GM18868 (cell line): ENCODE data around the gene HRAS.

Source experiments
- ATAC-seq: cut with Tn5 transposase; IDR thresholded peaks from one replicate; pipeline ENCODE4 v1.9.1; 2021; ENCODE audit warnings: mild to moderate bottlenecking, moderate library complexity; ENCODE audit not compliant: unreplicated experiment

Gene HRAS

DNA sequence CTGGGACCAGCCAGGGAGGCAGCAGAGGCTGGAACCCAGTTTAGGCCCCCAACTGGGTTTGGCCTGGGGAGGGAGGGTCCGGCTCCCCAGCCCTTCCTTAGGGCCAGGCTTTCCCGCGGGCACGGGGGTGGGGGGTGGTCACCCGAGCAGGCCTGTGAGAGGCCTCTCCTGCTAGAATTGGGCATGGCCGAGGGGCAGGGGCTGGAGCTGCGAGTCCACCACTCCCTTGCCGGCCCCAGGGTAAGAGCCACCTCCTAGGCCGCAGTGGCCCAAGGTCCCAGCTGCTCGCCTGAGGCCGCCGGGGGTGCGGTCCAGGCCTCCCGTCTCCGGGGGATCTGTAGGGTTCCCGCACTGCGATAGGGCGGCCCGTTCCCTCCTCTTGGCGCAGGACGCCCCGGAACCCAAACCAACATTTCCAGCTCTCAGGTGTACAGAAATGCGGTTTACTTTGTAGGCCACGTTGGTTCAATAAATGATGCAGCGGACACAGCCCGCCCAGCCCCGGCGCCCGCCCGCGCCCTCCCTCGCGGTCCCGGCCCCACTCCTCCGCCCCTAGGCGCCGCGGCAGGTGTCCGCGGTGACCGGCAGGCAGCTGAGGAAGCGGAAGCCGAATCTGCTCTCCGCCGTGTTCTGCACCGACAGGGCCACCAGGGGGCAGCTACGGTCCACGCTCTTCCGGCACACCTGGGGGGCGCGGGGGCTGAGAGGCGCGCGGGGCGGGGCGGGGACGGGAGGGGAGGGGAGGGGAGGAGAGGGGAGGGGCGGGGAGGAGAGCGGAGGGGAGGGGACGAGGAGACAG is 19.3 kb upstream of the HRAS start:
- peak; percentile 61 for ATAC-seq

DNA sequence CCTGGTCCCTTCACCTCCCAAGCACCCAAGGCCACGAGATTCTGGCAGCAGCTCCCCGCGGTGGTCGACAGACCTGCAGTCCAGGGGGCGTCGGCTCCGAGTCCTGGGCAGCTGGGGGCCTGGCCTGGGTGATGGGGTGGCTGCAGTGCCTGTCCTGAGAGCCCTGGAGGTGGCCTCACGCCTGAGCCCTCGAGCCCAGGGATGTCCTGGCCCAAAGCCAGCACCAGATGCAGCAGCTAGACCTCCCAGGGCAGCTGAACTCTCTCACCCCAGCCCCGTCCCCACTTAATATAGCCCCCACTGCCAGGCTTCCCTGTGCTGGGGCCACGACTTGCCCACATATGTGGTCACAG is 18.6 kb upstream of the HRAS start:
- no peak for ATAC-seq

DNA sequence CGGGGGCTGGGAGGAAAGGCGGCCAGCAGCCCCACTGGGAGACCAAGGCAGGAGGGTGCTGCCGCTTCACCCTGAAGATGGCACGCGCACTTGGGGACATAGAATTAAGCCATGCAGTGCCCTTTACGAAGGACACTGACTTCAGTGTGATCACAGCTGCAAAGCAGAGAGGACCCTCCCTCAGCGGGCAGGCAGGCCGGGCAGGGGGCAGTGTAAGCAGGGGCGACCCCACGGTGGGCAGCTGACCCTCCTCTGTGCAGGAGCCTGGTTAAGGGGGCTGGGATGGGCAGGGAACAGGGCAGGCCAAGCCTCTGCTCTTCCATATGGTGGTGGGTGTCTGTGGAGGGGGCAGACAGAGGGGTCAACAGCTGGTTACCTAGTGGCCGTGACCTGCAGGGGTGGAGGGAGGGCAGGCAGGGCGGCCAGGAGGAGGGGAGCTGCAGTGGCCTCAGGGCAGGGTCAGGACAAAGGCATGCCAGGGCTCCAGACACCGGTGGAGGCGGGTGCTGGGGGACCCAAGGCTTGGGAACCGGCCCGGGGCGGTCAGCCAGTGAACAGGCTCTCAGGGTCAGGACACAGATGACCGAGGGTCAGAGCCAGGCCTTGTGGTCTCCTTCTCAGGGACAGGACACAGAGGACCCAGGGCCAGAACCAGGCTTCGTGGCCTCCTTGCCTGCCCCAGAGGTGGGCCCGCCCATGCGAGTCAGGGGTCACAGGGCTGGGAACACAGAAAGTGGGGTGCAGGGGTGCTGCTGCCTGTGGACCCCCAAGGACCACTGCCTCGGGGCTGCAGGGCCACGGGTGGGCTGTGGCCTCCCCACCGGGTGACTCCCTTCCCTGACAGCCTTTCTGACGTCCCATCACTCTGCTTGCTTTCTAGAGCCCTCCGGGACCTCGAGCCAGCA is 18.0 kb upstream of the HRAS start:
- ATAC-seq, result no peak

DNA sequence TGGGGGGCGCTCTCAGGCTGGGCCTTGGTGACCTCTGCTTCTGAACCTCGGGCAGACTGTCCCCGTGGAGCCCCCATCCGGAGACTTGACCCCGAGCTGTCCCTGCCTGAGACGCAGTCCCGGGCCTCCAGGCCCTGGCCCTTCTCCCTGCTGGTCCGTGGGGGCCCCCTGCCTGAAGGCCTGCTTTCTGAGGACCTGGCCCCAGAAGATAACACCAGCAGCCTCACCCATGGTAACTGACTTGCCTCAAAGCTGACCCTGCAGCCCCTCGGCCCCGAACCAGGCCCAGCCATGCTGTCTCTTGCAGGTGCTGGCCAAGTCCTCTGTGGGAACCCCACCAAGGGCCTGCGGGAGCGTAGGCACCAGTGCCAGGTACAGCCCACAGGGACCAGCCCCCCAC is 16.2 kb upstream of the HRAS start:
- no peak for ATAC-seq

DNA sequence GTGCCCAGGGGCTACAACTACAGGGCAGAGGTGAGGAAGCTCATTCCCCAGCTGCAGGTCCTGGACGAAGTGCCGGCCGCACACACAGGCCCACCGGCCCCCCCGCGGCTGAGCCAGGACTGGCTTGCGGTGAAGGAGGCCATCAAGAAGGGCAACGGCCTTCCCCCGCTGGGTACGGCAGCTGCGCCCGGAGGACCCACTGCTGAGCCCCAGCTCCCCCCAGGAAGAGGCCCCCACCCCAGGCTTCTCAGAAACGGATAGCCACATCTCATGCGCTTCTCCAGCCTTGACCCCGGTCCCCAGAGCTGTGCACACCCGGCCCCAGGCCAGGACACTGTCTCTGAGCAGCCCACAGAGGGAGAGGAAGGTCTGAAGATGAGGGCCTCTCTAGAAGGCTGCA is 15.8 kb upstream of the HRAS start:
- ATAC-seq, result no peak

DNA sequence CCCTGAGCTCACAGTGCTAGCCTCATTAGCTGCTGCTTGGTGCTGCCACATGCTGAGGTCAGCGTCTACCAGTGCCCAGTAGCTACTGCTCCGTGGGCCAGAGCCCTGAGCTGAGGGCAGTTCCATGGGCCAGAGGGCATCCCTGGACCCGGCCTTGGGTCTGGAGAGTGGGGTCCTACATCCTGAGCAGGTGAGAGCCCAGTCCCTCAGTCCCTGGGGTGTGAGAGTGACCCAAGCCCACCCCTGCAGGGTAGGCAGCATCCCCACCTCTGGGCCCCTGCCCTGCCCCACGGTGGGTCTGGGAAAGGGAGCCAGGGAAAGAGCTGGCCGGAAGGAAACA is 15.3 kb upstream of the HRAS start:
- no peak for ATAC-seq

DNA sequence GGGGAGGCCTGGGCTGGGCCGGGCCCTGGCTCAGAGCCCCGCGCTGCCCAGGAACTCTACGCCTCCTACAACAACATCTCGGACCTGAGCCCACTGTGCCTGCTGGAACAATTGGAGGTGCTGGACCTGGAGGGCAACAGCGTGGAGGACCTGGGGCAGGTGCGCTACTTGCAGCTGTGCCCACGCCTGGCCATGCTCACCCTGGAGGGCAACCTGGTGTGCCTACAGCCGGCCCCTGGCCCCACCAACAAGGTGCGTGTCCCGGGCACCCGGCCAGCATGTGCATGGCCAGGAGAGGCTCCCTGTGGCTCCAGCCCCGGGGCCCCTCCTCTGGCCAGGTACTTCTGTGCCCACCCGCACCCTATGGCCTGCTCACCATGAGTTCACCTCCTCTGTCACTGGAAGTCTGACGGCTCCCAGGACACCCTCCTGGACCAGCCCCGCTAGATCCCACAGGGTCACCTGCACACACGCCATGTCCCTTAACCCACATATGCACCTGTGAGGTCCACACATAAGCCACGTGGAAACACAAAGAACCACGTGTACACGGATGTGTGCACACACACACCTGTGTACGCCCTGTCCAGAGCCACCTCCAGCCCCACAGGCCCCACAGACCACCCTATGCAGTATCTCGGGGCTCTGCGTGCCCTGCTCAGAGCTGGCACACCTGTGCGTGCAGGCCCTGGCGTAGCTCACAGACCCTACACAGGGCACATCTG is 14.8 kb upstream of the HRAS start:
- no peak for ATAC-seq

DNA sequence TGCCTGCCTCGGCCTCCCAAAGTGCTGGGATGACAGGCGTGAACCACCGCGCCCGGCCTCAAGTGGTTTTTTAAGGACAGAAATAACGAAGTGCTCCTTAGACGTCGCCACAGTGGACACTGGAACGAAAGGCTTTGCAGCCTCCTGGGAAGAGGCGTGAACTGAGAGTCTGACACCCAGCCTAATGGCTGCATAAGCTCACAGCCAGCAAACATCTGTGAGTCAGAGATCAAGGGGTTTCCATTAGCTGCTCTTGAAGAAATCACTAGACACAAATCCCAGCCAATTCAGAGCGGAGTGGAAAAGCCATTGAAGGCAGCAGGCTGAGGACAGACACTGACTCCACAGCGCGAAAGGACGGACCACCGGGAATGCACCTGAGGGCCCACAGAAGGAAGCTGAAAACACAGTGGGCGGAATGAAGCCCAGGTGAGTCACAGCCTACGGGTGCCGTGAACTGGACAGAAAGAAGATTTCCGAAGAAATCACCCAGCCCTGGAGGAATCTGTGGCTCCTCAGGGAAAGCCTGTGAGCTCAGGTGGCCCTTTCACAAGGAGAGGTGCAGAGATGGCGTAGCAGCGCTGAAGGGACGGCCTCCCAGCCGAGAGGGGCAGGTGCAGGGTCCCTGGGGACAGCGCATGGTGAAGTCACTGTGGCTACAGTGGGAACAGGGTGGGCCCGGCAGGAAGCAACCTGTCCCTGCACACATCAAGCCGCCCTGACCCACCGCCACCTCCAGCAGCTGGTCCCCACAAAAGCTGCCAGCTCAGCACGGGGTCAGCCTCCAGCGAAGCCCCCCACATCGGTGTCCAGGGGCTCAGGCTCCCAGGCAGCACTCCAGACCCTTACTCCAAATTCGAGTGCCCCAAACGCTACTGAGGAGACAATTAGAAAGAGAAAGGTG is 13.6 kb upstream of the HRAS start:
- no peak for ATAC-seq

DNA sequence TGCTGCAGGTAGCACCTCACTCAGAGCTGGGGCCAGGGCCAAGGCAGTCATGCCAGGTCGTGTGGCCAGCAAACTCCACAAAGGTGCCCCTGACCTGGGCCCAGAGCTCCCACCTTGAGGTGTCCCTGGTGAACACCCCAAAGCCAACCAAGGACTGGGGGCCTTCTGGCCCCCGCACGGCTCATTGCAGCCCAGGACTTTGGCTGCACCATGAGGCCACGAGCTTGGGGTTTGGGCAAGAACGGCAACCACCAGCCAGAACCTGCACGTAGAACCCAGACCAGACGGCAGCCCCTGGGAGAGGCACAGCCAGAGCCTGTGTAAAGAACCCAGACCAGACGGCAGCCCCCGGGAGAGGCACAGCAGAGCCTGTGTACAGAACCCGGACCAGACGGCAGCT is 9.8 kb upstream of the HRAS start:
- ATAC-seq, result no peak

DNA sequence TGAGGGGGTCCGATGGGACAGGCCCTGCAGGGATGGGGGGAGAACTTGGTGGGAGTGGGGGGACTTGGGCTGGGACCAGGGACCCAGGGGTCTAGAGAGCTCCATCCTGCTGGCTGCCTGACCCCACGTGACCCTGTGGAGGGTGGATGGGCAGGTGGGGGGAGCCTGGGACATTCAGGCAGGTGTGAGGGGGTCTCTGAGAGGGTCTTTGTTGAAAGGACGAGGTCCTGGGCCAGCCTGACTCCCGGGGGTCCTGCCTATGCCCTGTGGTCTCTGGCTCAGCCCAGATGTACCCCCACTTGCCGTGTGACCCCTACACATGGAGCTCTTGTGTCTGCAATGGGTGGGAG is 9.4 kb upstream of the HRAS start:
- no peak for ATAC-seq

DNA sequence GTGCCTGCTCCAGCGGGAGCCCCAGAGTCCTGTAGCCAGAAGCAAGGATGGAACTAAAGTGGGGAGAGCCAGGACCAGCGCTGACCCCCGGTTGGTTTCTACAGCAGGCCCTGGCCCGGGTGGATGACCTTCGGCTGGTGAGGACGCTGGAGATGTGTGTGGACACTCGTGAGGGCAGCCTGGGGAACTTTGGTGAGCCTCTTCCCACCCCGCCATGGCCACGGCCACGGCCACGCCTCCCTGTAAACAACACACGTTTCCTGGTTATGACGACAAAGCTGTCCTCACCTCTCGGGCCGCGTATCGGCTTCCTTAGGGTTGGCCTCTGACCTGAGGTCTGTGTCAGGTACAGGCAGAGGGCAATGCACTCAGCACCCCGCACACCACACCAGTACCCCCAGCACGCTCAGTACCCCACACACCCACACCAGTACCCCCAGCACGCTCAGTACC is 6.1 kb upstream of the HRAS start:
- no peak for ATAC-seq

DNA sequence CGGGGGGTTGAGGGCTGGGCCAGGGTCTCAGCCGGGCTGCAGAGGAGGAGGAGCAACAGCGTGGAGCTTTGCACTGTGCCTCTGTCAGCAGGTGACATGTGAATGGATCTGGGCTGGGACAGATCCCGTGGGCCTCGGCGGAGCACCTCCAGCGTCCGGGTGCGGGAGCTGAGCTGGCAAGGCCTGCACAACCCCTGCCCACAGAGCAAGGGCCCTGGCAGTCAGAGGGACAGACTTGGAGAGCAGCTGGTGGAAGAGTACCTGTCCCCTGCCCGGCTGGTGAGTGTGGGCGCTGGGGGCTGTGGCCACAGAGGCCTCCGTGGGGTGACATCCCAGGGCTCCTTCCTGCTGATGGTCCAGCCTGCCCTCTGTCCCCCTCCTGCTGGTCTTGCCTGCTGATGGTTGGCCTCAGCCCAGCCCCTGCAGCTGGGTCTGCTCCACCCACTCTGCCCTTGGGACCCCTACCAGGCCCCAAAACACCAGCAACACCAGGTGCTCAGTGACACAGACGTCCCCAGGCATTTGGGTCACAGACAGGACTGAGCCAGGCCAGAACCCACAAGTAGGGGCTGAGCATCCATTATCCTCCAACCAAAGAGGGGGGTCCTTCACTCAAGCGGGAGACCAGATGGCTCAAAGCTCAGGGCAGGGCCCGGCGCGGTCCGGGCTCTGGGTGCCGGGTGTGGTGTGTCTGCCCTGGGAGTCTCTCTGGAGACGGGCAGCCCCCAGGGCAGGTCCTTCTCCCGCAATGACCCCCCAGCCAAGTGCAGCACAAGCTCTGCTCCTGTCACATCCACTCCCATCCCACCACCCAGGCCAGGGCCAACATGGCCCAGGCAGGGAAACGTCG is 5.4 kb upstream of the HRAS start:
- ATAC-seq, result no peak

DNA sequence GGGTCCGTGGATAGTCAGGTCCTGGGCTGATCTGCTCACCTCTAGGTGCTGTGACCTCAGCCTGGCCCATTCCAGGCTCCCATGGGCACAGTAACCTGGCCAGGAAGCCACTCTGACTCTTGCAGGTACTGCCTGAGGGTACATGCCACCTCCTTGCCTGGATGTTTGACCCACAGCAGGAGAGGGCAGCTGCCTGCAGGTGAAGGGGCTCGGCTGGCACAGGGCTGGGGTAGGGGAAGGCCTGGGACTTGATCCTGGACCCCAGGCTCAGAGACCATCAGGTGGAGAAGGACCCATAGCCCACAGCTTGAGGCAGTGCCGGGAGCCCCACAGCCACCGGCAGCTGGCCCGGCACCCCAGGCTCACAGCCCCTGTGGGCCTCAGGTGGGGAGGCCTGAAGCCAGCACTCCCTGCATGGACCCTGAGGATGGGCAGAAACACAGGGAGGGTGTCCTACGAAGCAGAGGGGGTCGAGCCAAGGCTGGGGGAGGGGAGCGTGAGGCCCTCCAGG is 4.7 kb upstream of the HRAS start:
- ATAC-seq, result no peak

DNA sequence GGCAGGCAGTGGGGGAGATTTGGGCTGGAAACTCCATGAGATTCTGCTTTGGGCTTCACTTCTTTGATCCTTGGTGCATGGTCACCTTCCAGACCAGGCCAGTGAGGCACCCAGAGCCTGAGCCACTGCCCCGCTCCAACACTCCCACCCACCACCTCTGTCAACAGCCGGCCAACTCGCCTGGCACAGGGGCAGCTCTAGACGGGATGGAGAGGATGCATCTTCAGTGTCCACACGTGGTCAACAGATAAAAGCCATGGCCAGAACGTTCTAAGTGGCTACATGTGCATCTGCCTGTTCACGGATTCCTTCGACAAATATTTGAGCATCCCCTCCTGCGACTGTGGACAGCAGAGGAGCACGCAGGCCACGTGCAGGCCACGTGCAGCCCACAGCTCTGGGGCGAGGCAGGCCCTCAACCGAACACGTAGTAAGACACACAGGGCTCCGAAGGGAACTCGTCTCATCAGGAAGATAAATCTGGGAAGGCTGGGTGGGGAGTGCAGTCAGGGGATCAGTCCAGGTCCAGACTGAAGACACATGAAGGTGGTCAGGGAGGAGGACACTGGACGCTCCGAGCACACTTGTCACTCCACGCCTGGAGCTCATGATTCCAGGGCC is 3.2 kb upstream of the HRAS start:
- ATAC-seq, result no peak

DNA sequence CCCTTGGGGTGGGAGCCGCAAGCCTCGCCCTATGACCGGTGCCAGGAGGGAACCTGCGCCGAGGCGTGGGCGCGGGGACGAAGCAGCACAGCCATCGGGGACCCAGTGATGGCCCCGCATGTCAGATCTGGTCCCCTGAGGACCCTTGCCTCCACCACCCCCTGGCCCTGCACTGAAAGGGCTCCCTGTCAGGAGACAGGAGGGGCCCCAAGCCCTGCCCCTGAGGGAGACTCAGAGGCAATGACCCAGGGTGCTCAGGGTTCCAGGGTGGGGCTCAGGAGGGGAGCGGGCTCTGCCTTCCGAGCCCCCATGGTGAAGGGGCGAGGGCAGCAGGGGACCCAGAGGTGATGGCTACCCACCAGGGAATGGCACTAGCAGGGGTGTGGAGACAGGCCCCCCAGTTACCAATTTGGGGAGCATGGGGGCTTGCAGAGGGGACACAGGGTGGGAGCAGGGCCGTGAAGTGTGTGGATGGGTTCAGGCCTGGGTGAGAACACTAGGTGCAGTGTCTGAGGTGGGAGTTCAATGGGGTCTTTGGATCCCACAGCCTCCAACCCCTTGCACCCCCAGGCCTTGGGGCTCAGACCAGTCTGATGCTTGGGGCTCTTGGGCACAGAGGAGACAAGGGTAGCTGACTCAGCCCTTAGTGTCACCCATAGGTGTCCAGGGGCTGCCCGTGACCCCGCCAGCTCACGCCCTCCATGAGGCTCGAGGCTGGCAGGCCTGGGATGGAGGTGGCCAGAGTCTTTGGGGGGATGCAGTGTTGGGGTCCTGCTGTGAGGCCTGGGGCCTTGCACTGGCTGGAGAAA is 2.5 kb upstream of the HRAS start:
- no peak for ATAC-seq

DNA sequence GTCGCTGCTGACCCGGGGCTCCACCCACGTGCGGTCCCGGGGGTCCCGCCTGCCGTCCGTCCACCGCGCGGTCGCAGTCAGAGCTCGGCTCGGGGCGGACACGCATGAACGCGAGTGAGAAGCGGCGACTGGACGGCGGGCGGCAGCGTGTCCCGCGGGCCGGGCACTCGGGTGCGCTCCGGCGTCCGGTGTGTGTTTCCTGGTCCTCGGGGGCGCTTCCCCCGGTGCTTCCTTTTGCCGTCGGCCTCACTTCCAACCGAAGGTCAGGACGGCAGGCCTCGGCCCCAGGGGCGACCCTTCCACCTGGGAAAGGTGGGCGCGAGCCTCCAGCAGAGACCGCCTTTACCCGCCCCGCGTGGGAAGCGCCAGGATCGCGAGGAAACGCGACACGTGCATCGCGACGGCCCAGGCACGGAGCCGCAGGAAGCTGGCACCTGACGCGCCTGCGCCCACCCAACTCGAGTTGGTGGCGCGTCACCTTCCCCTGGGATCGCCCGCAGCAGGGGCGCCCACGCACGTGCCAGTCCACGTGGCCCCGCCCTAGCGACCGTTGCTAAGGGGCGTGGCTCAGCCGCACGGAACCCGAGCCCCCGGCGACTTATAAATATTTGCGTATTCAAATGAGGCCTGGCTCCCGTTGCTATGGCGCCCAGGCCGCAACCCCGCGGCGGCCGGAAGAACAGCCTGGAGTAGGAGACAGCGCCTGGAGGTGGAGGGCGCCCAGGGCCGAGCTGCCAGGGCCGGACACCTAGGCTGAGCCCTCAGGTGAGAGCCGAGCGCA is 1.7 kb upstream of the HRAS start, which contains the start of gene LRRC56:
Gene LRRC56, plus strand, starts transcription at position 687 of the 781 bp plus-strand sequence. CDS start 3,158 bp downstream, outside the sequence.
- peak; percentile 40 for ATAC-seq

DNA sequence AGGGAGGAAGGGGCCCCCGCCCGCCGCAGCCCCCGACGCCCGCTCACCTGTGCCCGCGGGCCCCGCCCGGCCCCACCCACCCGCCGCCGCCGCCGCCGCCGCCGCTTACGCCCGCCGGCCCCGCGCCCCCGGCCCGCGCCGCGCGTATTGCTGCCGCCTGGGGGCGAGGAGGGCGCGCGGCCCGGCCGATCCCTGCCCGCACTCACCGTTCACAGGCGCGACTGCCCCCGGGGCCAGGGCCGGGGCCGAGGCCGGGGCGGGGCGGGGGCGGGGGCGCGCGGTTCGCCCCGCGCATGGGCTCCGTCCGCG is 212 bp downstream of the HRAS start:
- peak; percentile 11 for ATAC-seq
